Measurements from ENCODE around the gene LAMA3.

Gene LAMA3

DNA sequence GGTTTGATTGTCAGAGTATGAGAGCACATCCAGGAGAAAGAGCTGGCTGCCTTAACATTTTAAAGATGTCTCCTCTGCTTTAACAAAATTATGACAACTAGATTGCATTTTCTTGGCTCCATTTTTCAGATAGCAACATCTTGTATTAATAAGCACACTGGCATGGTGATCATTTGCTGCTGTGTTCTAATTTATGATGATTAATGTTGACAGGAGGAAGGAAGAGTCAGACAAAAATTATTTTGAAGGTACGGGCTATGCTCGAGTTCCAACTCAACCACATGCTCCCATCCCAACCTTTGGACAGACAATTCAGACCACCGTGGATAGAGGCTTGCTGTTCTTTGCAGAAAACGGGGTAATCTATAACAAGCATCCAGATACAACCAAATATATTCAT is 227.1 kb downstream of the LAMA3 start:
- TF ChIP-seq, protein P1, sequence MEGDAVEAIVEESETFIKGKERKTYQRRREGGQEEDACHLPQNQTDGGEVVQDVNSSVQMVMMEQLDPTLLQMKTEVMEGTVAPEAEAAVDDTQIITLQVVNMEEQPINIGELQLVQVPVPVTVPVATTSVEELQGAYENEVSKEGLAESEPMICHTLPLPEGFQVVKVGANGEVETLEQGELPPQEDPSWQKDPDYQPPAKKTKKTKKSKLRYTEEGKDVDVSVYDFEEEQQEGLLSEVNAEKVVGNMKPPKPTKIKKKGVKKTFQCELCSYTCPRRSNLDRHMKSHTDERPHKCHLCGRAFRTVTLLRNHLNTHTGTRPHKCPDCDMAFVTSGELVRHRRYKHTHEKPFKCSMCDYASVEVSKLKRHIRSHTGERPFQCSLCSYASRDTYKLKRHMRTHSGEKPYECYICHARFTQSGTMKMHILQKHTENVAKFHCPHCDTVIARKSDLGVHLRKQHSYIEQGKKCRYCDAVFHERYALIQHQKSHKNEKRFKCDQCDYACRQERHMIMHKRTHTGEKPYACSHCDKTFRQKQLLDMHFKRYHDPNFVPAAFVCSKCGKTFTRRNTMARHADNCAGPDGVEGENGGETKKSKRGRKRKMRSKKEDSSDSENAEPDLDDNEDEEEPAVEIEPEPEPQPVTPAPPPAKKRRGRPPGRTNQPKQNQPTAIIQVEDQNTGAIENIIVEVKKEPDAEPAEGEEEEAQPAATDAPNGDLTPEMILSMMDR (IDR thresholded peaks at IDR 0.05), result no peak
- Histone ChIP-seq H3K9me3 (no peaks in the 10 kb centered on the region), H3K36me3 (peaks cover 0 to 21% (median 6%) of the 10 kb centered on the region in 3 donors), H3K27ac (no peak overlapping the region), H3K4me3 (no peak overlapping the region), H3K27me3 (no peaks in the 10 kb centered on the region), H3K4me1 (no peaks in the 10 kb centered on the region)
- no peak for DNase-seq
- intact Hi-C loops (cut with DNase I; ENCODE audit: low total_unique reads), result no loop called here

DNA sequence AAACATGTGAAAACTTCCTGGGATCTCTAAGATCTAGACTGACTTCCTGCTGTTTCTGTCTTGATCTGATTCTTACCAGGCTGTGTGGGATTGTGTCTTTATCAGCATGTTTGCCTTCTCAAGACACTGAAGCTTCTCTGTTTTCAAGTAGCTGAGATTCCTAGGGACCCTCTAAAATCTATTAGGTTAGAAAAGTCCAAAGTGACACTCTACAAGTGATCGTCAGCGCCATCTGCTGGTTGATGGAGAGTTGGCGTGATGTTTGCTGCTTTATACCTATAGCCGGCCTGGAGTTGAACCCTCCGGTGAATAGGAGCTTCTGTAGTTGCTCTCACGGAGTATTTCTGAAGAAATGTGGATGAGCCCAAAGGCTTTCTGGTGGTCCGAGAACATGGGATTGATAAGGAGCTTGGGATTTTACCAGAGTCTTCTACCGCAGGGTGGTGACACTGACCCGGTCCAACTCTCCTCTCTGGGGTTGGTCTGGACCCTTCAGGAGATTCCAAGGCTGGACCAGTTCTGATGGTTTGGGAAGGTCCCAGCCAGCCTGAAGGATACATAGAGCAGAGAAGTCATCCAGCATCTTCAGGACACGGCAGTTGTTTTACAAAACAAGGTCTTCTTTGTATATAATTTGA is 229.3 kb downstream of the LAMA3 start:
- H3K4me1 ChIP-seq, result no peaks in the 10 kb centered on the region
- TF ChIP-seq, protein P1 (IDR thresholded peaks at IDR 0.05), result peak; percentile 81 to 88
- H3K36me3 ChIP-seq, result peaks cover 0 to 30% (median 5%) of the 10 kb centered on the region in 3 donors
- H3K27me3 ChIP-seq, result no peaks in the 10 kb centered on the region
- DNase-seq, result peak; percentile 83 to 87
- H3K9me3 ChIP-seq, result no peaks in the 10 kb centered on the region
- no peak overlapping the region for H3K27ac ChIP-seq
- no peak overlapping the region for H3K4me3 ChIP-seq
- intact Hi-C loops (cut with DNase I; ENCODE audit: low total_unique reads), result no loop called here

DNA sequence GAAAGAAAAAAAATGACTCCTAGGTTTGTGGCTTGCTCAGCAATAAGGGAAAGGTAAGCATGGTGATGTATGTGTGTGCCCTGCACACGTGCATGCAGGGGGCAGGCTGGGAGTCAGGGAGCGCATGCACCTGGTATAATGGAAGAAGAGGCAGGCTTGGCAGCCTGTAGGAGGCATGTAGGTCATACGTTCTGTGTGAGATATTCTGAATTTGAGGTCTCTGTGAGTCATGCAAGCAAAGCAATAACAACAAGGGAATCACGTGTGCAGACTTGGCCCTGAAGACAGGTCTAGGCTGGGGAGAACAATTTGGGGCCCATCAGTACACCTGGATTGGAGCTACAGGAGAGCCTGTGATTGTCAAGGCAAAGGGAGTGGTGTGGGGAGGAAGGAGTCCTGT is 230.8 kb downstream of the LAMA3 start:
- H3K9me3 ChIP-seq, result no peaks in the 10 kb centered on the region
- no peaks in the 10 kb centered on the region for H3K4me1 ChIP-seq
- H3K27me3 ChIP-seq, result no peaks in the 10 kb centered on the region
- intact Hi-C loops (cut with DNase I; ENCODE audit: low total_unique reads), result loop anchor here (10.0 kb wide), 1 partner anchor 295 kb away; no protein-coding TSS in a partner anchor
- DNase-seq, result no peak
- H3K27ac ChIP-seq, result no peak overlapping the region
- H3K36me3 ChIP-seq, result peaks cover 0 to 23% (median 5%) of the 10 kb centered on the region in 3 donors
- TF ChIP-seq, protein P1 (IDR thresholded peaks at IDR 0.05), result no peak
- H3K4me3 ChIP-seq, result no peak overlapping the region

DNA sequence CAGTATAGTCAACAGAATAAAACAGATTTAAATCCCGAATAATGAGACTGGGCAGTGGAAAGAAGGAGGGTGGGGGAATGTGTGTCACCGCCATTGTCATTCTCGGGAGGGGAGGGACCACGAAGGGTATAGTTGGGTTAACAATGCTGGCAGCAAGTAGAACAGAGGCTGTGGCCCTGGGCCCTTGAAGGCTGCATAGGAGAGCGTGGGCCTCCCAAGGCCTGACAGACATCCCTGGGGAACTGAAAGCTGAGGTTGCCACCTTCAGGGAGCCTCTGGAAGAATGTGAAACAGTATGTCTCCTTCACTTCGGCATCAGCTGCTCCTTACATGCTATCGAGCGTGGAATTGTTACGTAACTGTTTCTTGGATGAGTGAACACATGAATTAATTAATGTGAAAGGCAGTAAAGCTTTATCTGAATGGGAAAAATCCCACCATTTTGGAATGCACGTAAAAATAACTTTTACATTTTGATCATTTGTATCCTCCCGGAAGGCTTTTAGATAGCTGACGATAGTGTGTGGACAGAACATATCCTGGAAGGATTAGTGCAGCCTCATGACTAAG is 232.5 kb downstream of the LAMA3 start:
- no peaks in the 10 kb centered on the region for H3K4me1 ChIP-seq
- H3K9me3 ChIP-seq, result no peaks in the 10 kb centered on the region
- TF ChIP-seq, protein P1 (IDR thresholded peaks at IDR 0.05), result no peak
- no peak for DNase-seq
- H3K36me3 ChIP-seq, result peaks cover 0 to 21% (median 5%) of the 10 kb centered on the region in 3 donors
- H3K4me3 ChIP-seq, result no peak overlapping the region
- intact Hi-C loops (cut with DNase I; ENCODE audit: low total_unique reads), result loop anchor here (10.0 kb wide), 1 partner anchor 297 kb away; no protein-coding TSS in a partner anchor
- no peaks in the 10 kb centered on the region for H3K27me3 ChIP-seq
- no peak overlapping the region for H3K27ac ChIP-seq

DNA sequence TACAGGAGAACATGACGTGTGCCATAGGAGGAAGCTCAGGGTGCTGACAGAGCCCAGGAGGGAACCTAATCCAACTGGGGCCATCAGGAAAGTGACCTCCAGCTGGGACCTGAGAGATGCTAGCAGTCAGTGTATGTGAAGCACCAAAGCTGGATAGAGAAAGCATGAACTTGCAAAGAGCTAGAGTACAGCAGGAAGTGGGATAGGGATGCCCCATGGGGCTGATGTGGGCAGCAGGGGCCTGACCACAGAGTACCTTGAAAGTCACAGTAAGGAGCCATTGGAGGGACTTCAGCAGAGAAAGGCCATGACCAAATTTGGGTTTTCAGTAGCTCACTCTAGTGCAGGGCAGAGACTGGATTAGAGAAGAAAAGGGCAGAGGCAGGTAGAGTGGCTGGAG is 233.7 kb downstream of the LAMA3 start:
- TF ChIP-seq, protein P1 (IDR thresholded peaks at IDR 0.05), result no peak
- Histone ChIP-seq H3K9me3 (no peaks in the 10 kb centered on the region), H3K36me3 (peaks cover 0 to 21% (median 5%) of the 10 kb centered on the region in 3 donors), H3K4me1 (no peaks in the 10 kb centered on the region), H3K4me3 (no peak overlapping the region), H3K27ac (no peak overlapping the region), H3K27me3 (no peaks in the 10 kb centered on the region)
- DNase-seq, result no peak
- intact Hi-C loops (cut with DNase I; ENCODE audit: low total_unique reads), result loop anchor here (10.0 kb wide), 1 partner anchor 298 kb away; no protein-coding TSS in a partner anchor
